NCI-H1092 (cell line): ENCODE results near the gene FTO.

Experiments
- DNase-seq: peaks from one replicate; lab custom pipeline; 2025; lab: John Stamatoyannopoulos, UW

The FTO gene

GRCh38 chr16:54126907-54127306 is 423.0 kb downstream of the FTO start:
- DNase-seq = no peak

GRCh38 chr16:54128629-54129234 is 424.8 kb downstream of the FTO start:
- no peak for DNase-seq

- DNase-seq = no peak
These were observed 425.9 kb downstream of the FTO start for GRCh38 chr16:54129810-54130209.

- no peak for DNase-seq
These were observed 431.7 kb downstream of the FTO start for GRCh38 chr16:54135361-54136275.

- DNase-seq = no peak
These were observed 432.3 kb downstream of the FTO start for GRCh38 chr16:54136276-54136625.

DNA sequence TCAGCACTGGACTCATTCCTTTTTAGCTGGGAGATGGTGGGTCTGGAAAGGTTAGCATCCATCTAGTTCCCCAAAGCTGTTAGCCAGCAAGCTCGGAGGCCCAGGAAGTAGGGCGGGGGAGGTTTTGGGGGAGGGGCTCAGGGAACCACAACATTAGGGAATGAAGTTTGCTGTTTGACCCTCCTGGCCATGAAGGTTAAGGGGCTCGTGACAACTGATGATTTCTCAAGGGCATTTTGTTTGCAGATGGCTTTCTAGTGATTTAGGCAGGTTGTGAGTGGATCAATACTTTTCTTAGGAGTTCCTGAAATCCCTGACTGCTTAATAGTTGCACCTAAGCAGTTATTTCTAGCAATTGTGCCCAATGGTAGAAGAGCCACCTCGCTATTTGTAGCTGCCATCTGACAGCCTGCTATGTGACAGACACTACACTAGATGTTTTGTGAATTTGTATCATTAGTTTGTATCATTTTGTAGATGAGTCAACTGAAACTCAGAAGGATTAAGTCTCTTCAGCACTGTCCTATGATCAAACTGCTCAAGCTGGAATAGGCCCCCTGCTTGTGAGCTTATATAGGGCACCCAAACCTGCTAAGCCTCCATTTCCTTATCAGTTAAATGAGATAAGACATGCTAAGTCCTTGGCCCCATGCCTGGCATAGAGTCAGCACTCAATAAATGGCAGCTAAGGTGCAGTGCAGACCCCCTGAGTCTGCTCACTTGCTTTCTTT is 436.3 kb downstream of the FTO start:
- DNase-seq = no peak

DNA sequence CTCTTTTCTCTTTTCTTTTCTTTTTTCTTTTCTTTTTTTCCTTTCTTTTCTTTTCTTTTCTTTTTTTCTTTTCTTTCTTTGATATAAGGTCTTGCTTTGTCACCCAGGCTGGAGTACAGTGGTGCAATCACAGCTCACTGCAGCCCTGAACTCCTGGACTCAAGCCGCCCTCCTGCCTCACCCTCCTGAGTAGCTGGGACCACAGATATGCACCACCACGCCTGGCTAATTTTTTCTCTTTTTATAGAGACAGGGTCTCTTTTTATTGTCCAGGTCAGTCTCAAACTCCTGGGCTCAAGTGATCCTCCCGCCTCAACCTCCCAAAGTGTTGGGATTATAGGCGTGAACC is 436.8 kb downstream of the FTO start:
- no peak for DNase-seq

DNA sequence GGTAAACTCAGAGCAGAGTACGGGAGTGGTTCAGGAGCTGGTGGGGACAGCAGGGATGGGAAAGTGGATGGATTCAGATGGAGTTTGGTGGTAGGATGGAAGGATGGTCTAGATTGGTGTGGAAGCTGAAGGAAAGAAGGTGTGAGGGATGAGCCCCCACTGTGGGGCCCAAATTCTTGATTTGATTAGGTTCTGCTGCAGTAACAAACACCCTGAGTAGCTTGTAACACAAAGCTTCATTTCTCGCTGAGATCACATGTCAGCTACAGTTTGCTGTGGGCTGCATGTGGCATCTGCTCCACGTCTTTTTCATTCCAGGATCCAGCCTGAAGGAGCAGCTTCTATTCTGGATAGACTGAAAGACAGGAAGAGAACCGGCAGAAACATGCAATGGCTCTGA is 438.8 kb downstream of the FTO start:
- DNase-seq = no peak

DNA sequence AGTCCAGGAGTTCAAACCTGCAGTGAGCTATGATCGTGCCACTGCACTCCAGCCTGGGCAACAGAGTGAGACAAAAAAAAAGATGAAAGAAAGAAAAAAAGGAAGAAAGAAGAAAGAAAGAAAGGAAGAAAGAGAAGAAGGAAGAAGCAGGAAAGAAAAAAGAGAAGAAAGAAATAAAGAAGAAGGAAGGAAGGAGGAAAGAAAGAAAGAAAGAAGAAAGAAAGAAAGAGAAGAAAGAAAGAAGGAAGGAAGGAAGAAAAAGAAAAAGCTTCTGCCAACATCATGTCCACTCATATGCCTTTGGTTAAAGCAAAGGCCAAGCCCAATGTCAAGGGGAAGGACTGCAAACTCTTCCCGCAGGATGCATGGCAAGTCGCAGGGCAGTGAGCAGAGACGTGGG is 439.5 kb downstream of the FTO start:
- no peak for DNase-seq

GRCh38 chr16:54143934-54144571 is 440.1 kb downstream of the FTO start:
- no peak for DNase-seq

DNA sequence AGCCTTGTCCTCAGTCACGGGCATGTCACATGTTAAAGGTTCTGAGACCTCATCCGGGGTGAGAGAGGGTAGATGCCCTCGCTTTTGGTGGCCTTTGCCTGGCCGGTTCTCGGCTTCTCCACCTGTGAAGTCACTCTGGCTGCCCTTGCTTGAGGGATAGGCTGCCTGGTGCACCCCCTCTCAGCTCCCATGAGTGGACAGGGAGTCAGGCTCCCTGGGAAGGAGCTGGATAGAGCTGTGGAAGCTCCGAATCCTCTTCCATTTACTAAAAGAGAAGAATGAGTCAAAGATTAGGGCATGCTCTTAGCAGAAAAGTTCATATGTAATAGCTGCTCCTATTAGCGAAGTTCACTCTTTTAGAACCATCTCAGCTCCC is 440.6 kb downstream of the FTO start:
- no peak for DNase-seq

DNA sequence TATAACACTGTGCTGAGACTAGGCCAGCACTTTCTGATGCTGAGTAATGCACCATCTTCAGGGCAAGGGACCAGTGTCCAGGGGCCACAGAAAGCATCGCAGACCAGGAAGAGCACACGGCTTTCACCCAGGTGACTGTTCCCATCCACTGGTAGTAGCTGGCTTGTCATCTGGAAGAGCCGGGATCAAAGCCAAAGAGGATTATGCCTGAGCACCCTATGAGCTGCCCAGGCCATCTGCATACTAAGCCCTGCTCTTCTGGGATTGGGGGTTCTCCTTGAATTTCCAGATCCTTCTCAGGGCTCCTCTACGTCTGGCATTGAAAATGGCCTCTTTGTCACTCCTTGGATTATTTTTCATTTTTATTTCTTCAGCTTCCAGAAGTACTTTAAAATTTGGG is 441.9 kb downstream of the FTO start:
- no peak for DNase-seq

DNA sequence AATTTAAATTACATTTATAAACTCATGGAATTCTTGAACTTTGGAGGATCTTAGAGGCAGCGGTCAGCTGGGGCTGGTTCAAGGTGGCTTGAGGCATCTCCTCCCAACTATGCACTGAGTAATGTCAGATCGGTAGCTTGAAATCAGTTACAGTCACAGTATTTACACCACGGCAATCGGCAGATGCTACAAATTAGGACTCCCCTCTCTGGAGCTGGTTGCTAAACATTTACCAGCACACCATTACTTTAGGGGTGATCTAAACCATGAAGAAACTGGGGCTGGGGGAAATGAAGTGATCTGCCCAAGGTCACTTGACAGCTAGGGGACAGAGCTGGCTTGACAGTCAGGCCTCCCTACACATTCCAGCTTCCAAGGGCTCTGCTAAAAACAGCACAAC is 445.0 kb downstream of the FTO start:
- no peak for DNase-seq

DNA sequence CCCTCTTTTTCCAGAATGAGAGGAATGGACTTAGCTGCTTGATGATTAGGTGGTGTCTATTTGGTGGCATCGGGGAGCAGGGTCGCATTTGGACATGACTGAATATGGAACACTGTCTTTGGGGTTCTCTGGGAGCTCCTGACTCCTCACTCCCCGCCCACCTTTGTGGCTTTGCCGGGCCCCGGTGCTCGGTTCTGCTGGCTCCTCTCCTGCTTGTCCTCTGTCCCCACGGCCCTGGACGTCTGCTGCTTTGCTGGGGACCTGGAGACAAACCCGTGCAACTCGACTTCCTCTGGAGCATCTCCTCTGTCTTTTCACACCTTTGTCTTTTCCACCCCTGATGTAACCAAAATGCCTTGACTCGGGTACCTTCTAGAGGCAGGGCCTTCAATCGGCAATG is 446.9 kb downstream of the FTO start:
- no peak for DNase-seq

DNA sequence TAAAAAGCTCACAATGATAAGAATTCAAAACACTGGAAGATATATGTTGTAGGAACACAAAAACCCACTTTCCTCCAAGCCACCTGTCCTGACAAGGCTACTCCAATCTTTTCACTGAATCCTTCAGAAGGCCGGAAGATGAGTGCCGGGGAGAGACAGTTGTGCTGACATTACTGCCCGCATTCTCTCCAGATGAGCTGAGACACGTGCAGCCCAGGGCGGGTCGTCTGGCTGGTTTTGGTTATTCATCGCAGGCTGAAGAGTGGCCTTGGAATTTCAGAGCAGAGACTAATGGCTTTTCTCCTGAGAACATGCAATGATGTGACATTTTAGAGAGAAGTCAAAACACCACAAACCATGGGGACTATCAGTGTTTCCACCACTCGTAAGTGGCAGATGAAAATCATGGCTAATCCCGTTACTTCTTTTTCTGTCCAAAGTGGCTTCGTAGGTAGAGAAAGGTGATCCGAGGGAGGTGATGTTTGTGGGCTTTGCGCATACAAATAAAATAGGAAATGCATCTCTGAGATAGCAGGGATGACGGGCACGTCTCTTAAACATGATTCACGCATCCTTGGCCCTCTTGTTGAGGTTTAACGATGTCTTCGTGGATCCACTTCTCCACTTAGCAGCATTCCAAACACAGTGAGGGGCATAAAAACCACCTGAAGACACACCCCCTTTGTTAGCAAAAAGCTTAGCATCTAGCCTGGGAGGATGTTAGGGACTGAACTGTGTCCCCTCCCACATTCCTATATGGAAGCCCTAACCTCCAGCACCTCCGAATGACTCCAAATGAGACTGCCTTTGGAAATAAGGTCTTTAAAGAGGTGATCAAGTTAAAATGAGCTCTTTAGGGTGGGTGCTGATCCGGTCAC is 448.6 kb downstream of the FTO start:
- no peak for DNase-seq

GRCh38 chr16:54153240-54153934 is 449.4 kb downstream of the FTO start:
- DNase-seq = no peak

DNA sequence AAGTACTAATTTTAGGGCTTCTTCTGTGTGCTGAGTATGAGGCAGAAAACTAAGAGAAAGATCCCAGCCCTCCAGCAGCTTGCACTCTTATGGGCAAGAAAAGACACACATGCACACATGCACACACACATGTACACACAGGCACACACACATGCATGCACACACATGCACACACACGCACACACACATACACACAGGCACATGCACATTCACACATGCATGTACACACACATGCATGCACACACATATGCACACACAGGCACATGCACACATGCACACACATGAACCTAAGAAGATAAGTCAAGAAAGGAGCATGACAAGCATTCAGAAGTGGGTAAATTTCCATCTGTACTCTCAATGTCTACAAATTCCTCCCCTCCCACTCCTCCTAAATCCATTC is 452.4 kb downstream of the FTO start:
- DNase-seq = no peak

GRCh38 chr16:54158986-54159385 is 455.0 kb downstream of the FTO start:
- no peak for DNase-seq

GRCh38 chr16:54159490-54160080 is 455.6 kb downstream of the FTO start:
- no peak for DNase-seq

DNA sequence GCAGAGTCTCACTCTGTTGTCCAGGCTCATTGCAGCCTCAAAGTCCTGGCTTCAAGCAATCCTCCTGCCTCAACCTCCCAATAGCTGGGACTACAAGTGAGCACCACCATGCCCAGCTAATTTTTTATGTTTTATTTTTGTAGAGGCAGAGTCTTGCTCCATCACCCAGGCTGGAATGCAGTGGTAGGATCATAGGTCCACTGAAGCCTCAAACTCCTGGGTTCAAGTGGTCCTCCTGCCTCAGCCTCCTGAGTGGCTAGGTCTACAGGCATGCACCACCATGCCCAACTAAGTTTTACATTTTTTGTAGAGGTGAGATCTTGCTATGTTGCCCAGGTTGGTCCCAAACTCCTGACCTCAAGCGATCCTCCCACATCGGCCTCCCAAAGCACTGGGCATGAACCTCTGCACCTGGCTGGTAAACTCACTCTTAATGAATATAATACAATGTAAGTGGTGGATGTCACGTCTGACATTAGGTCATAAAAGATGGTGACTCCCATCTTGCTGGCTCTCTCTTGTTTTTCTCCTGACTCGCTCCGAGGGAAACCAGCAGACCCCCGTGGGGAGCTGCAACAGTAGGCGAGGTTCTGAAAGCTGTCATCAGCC is 456.4 kb downstream of the FTO start:
- DNase-seq = no peak
